ENCODE results near the gene CYSRT1. TPM values are rescaled to one million over a fixed set of nuclear protein-coding genes. Genes with fewer than 3 reads are reported as not detected.

The CYSRT1 gene
- total RNA-seq, 2 experiments from 2014 or later, result 0.32 to 0.49 TPM

DNA sequence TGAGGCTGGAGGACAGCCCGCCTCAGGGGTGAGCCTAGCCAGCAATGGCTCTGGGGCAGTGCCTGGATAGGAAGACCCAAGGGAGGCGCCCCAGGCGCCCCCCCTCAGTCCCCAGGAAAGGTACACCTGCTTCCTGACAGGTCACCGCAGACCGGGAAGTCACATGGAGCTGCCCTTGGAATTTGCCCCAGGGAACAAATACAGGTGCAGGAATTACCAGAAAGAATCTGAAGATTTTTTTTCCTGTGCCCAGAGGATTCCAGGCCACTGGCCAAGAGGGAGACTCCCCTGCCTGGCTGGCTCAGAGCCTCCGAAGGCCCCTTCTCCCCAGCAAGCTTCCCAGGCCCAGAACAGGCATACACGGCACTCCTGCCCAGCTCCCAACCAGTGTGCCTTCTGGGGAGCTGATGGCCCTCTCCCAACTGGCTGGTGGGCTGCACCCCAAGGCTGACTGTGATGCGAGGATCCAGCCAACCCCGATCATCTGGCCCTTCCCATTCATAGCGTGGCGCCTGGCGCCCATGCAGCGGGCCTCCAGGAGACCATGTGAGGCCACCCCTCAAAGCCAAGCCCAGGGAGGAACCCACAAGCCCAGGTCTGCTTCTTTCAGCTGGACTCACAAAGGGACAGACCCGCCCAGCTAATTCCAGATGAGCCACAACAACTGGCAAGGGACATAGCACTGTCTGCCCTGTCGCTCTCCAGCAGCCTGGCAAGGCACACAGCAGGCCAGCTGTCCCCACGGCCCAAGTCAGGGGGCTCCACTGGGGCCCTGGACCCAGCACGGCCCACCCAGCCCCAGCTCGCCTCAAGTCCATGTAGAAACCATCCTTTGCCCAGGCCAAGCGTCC lies 26.7 kb upstream of the CYSRT1 start:
- Mint-ChIP-seq H3K27ac (no peak overlapping the region), H3K4me3 (no peak overlapping the region), H3K36me3 (no peaks in the 10 kb centered on the region), H3K4me1 (peaks cover 20% of the 10 kb centered on the region), H3K27me3 (no peaks in the 10 kb centered on the region), H3K9me3 (no peaks in the 10 kb centered on the region)
- DNase-seq, result no peak

DNA sequence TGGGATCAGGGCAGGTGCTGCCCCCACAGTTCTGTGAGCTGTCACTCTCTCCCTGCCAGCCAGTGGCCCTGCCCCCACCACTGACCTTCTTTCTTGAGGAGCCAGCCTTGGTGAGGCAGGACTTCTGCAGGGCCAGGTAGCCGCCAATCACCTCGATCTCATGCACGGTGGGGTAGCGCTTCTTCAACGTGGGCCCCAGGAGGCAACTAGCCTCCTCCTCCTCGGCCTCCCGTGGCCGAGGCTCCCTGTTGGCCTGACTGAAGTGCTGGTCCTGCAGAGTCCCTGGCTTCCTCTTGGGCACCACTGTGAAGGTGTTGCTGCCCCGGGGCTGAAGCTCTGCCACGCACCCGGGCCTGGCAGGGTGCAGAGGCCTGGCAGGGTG lies 26.1 kb upstream of the CYSRT1 start:
- H3K4me3 Mint-ChIP-seq, result no peak overlapping the region
- no peaks in the 10 kb centered on the region for H3K36me3 Mint-ChIP-seq
- no peak overlapping the region for H3K27ac Mint-ChIP-seq
- no peak for DNase-seq
- H3K9me3 Mint-ChIP-seq, result no peaks in the 10 kb centered on the region
- H3K27me3 Mint-ChIP-seq, result no peaks in the 10 kb centered on the region
- peaks cover 22% of the 10 kb centered on the region for H3K4me1 Mint-ChIP-seq

DNA sequence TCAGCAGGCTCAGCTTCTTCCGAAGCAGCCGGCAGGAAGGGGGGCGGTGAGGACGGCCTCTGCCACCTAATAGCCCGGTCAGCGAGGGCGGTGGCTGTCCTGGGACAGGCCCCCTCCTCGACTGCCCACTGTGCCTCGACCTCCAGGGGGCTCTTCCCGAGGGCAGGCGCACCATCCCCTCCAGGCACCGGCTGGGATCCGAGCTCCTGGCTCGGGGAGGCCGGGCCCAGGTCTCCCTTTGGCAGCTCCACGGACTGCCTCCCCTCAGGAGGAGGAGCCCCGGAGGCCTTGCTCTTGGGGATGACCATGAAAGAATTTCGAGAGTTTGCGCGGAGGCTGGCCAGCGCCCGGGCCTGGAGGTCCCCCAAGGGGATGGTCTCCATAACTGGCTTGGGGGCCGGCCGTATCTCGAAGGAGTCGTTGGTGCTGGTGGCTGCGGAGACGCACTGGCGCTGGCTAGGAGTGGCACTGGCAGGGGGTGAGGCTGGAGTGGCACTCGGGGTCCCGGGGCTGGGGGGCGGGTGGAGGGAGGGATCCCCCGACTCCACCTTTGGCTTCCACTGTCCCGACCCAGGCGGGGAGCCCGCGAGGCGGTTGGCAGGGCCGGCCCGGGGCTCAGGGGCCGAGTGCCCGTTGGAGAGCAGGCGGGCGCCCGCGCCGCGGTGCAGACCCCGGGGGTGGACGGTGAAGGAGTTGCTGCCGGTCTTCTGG lies 25.4 kb upstream of the CYSRT1 start:
- H3K36me3 Mint-ChIP-seq, result no peaks in the 10 kb centered on the region
- peak overlapping the region; percentile 25 for H3K27ac Mint-ChIP-seq
- DNase-seq, result no peak
- H3K4me3 Mint-ChIP-seq, result peak overlapping the region; percentile 75
- H3K27me3 Mint-ChIP-seq, result no peaks in the 10 kb centered on the region
- H3K9me3 Mint-ChIP-seq, result no peaks in the 10 kb centered on the region
- peaks cover 29% of the 10 kb centered on the region for H3K4me1 Mint-ChIP-seq

DNA sequence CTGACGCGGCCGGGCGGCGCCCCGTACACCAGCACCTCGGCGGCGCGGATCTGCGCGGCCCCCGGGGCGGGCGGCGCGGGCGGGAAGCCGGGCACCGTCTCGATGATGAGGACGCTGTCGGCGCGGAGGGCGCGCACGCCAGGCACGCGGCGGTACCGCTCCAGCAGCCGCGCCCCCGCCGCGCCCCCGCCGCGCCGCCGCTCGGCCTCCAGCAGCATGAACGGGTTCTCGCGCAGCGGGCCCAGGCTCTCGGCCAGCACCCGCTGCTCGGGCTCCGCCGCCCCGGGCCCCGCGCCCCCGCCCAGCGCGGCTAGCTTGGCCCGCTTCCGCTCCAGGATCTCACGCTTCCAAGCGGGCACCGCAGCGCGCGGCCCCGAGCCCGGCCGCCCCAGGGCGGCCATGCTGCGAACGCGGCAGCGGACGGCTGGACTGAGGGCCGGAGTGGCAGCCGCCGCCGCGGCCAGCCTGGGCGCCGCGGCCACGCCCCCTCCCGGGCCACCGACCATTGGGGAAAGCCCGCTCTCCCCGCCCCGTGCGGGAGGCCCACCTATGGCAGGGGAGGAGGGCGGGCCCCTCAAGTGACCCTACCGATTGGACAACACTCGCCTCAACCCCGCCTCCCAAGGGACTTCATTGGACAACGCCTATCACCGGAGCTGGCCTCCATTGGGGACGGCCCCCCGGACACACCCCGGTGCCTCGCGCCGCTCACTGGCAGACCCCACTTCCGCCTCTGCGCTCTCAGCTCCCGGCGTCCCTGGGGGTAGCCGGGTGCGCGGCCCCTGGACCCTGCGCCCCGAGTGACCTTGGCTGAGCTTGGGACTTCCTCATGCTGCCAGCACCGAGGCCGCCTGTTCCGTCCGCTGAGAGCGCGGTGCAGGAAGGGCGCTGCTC lies 24.4 kb upstream of the CYSRT1 start, which contains the start of gene TPRN:
Gene TPRN (minus strand): TSS at position 431 of the 894 bp plus-strand sequence. CDS start 30 bp downstream, at position 401.
- DNase-seq, result peak; percentile 99
- peak within 1 kb of the TSS; percentile 76 for H3K27ac Mint-ChIP-seq
- peak within 1 kb of the TSS; percentile 78 for H3K4me3 Mint-ChIP-seq
- H3K4me1 Mint-ChIP-seq, result peaks cover 32% of the 10 kb centered on the region
- no peaks in the 10 kb centered on the region for H3K27me3 Mint-ChIP-seq
- H3K36me3 Mint-ChIP-seq, result no peaks in the 10 kb centered on the region
- H3K9me3 Mint-ChIP-seq, result no peaks in the 10 kb centered on the region

DNA sequence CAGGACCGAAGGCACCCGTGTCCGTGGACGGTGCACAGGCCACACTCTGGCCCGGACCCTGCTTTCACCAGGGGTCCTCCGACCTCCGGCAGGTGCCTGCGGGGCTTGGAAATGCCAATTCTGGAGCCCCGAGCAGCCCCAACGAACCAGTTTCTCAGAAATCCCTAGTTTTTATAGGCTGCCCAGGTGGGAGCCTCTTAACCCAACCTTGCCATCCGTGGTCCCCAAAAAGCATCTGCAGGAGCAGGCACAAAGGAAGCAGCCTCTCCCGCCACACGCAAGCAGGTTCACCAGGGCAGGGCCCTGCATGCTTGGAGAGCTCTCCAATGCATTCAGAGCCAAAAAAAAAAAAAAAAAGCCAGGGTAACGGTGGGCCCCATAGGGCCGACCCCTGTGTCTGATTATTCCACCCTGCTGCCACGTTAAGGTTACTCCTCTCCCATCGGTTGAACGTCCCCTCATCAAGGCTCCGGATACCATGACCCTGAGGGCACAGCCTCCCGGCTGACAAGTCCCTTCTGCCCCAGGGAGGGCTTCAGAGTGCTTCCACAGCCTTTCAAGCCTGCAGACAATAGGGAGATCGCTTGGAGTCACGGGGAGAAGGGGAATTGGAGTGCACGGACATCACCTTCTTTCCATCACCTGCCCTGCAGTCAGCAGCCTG lies 23.6 kb upstream of the CYSRT1 start:
- Mint-ChIP-seq H3K9me3 (no peaks in the 10 kb centered on the region), H3K27me3 (no peaks in the 10 kb centered on the region), H3K4me1 (peaks cover 34% of the 10 kb centered on the region), H3K27ac (peak overlapping the region; percentile 76), H3K4me3 (peak overlapping the region; percentile 78), H3K36me3 (peaks cover 5% of the 10 kb centered on the region)
- no peak for DNase-seq

DNA sequence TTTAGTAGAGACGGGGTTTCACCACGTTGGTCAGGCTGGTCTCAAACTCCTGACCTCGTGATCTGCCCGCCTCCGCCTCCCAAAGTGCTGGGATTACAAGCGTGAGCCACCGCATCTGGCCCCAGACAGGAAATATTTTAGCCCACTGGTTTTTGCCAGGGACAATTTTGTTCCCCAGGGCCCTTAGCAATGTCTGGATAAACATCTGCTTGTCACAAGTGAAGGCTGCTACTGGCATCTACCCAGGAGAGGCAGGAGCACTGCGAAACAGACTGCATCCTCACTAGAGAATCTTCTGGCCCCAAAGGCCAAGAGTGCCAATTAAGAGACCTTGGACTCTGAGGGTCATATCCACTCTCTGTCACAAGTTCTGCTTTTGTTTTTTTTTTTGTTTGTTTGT lies 22.0 kb upstream of the CYSRT1 start:
- peaks cover 11% of the 10 kb centered on the region for H3K36me3 Mint-ChIP-seq
- H3K9me3 Mint-ChIP-seq, result no peaks in the 10 kb centered on the region
- no peak overlapping the region for H3K27ac Mint-ChIP-seq
- no peak overlapping the region for H3K4me3 Mint-ChIP-seq
- DNase-seq, result no peak
- H3K4me1 Mint-ChIP-seq, result peaks cover 43% of the 10 kb centered on the region
- H3K27me3 Mint-ChIP-seq, result no peaks in the 10 kb centered on the region

DNA sequence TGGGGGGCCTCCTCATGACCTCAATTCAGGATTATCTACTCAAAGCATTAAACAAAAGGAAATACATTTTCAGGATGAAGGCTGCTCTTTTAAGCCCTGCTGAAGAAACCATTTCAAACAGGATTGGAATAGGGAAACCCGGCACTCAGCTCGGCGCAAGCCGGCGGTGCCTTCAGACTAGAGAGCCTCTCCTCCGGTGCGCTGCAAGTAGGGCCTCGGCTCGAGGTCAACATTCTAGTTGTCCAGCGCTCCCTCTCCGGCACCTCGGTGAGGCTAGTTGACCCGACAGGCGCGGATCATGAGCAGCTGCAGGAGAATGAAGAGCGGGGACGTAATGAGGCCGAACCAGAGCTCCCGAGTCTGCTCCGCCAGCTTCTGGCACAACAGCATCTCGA lies 20.2 kb upstream of the CYSRT1 start:
- Mint-ChIP-seq H3K4me3 (peak overlapping the region; percentile 95), H3K9me3 (no peaks in the 10 kb centered on the region), H3K4me1 (peaks cover 45% of the 10 kb centered on the region)

DNA sequence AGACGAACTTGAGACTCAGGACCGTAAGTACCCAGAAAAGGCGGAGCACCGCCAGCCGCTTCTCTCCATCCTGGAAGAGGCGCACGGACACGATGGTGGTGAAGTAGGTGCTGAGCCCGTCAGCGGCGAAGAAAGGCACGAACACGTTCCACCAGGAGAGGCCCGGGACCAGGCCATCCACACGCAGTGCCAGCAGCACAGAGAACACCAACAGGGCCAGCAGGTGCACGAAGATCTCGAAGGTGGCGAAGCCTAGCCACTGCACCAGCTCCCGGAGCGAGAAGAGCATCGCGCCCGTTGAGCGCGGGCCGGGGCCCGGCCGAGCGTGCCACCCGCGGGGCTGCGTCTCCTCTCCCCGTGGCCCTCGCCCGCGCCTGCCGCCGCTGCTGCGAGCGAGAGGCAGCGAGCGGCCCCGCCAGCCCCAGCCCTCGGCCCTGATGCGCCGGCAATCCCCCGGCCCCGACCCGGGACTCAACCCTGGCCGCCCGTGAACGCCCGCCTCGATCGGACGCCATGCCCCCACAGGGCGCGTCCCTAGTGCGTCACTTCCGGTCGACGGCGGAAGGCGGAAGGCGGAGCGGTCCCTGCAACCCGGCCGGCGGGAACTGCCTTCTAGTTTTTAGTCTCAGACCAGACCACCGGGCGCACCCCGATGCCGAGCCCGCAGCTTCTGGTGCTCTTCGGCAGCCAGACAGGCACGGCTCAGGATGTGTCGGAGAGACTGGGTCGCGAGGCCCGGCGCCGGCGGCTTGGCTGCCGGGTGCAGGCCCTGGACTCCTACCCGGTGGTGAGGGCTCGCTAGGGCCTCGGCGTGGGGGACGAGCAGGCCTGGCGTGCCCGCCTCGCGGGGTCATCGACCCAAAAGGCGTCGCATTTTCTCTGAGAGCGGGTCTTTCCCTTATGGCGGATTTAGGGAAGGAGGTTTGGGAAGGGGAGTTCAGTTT lies 19.6 kb upstream of the CYSRT1 start, which contains the start of the genes NDOR1 and TMEM203:
Gene NDOR1 (plus strand): TSS at position 575 of the 944 bp plus-strand sequence. CDS start 78 bp downstream, at position 653.
Gene TMEM203 (minus strand): TSS at position 523 of the 944 bp plus-strand sequence. CDS start 234 bp downstream, at position 289.
- Mint-ChIP-seq H3K4me3 (peak within 1 kb of the TSS; percentile 95), H3K4me1 (peaks cover 45% of the 10 kb centered on the region), H3K27me3 (no peaks in the 10 kb centered on the region), H3K36me3 (peaks cover 22% of the 10 kb centered on the region), H3K27ac (peak within 1 kb of the TSS; percentile 93), H3K9me3 (no peaks in the 10 kb centered on the region)
- DNase-seq, result peak; percentile 96

More for the DNA sequence above, 20.2 kb upstream of the CYSRT1 start:
- no peaks in the 10 kb centered on the region for H3K27me3 Mint-ChIP-seq
- peak overlapping the region; percentile 93 for H3K27ac Mint-ChIP-seq
- peaks cover 18% of the 10 kb centered on the region for H3K36me3 Mint-ChIP-seq
- DNase-seq, result no peak

DNA sequence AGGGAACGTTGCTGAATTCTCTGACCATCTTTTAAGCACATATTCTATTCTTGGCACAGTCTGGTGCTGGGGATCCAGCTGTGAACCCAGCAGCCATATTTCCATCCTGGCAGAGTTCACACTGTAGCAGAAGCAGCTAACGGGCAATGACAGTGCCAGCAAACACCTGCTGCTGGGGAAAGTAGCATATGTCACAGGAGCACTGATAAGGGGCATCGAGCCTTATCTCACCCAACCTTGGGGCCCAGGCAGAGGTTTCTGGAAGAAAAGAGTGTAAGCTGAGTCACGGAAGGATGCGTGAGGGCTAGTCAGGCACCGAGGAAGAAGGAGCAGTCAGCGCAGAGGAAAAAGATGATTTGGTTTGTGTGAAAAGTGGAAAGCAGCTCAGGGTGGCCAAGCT lies 18.4 kb upstream of the CYSRT1 start:
- no peaks in the 10 kb centered on the region for H3K27me3 Mint-ChIP-seq
- peaks cover 27% of the 10 kb centered on the region for H3K36me3 Mint-ChIP-seq
- peak overlapping the region; percentile 88 for H3K27ac Mint-ChIP-seq
- peak overlapping the region; percentile 95 for H3K4me3 Mint-ChIP-seq
- H3K4me1 Mint-ChIP-seq, result peaks cover 42% of the 10 kb centered on the region
- H3K9me3 Mint-ChIP-seq, result no peaks in the 10 kb centered on the region
- no peak for DNase-seq

DNA sequence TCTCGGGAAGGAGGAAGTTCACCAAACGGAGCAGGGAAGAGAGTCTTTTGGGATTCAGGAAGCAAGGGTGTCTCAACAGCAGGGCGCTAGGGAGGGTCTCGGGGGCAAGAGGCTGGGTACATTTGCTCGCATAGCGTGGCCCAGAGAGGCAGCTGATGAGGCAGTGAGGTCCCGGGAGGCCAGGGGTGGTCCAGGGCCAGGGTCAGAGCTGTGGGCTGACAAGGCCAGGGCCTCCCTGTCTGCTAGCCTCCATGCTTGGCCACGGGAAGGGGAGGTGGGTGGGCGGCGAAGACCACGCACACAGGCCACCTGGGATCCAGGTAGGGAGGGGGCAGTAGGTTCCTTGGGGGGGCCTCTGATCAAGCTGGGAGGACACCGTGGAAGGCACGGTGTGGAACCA lies 13.4 kb upstream of the CYSRT1 start:
- H3K9me3 Mint-ChIP-seq, result no peaks in the 10 kb centered on the region
- no peak overlapping the region for H3K27ac Mint-ChIP-seq
- DNase-seq, result no peak
- H3K36me3 Mint-ChIP-seq, result peaks cover 24% of the 10 kb centered on the region
- H3K4me3 Mint-ChIP-seq, result no peak overlapping the region
- no peaks in the 10 kb centered on the region for H3K27me3 Mint-ChIP-seq
- peaks cover 14% of the 10 kb centered on the region for H3K4me1 Mint-ChIP-seq

DNA sequence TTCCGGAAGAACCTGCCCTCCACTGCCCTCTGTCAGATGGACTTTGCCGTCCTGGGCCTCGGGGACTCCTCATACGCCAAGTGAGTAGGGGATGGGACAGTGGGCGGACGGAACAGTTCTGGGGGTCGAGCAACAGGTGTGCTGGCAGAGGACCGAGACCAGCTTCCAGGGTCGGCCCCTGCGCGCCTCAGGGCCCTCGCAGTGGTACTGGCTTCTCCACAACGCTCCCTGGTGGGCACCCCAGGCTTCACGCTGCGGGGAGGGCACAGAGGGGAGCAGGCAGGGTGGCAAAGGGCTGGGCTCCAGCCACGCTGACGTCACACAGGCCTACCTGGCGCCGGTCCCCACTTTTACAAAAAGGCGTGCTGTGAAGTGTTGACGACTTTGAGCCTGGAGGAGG lies 12.5 kb upstream of the CYSRT1 start:
- DNase-seq, result no peak
- no peak overlapping the region for H3K27ac Mint-ChIP-seq
- no peak overlapping the region for H3K4me3 Mint-ChIP-seq
- no peaks in the 10 kb centered on the region for H3K9me3 Mint-ChIP-seq
- H3K4me1 Mint-ChIP-seq, result peaks cover 6% of the 10 kb centered on the region
- H3K36me3 Mint-ChIP-seq, result peaks cover 20% of the 10 kb centered on the region
- no peaks in the 10 kb centered on the region for H3K27me3 Mint-ChIP-seq

DNA sequence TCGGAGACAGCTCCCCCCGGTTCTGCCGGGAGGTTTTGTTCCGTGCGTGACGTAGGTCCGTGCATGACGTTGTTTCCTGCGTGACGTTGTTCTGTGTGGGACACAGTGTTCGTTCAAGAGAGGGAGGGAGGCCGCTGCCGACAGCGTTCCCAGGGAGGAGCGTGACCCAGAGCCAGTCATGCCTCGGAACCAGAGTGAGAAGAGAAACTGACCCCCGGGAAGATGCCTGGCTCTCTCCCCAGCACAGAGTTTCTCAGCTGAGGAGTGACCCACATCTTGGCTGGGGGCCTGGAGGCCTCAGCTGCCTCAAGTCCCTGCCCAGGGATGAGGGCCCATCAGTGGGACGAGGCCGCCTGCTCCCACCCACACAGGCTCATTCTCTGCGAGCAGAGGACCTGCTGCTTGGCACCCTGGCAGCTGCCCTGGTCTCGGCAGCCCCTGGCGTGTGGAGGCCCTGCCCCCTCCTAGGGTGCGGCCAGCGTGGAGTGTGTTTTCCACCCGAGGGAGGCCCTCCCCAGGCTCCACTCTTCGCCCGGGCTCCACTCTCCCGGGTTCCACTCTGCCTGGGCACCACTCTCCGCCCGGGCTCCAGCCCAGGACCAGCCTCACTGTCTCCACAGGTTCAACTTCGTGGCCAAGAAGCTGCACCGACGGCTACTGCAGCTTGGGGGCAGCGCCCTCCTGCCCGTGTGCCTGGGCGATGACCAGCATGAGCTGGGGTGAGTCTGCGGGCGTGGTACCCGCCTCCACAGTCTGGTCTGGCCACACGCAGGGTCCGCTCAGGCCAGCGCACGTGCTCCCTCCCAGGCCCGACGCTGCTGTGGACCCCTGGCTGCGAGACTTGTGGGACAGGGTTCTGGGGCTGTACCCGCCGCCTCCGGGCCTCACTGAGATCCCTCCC lies 11.6 kb upstream of the CYSRT1 start:
- Mint-ChIP-seq H3K9me3 (no peaks in the 10 kb centered on the region), H3K27me3 (no peaks in the 10 kb centered on the region)

More for the DNA sequence above, 11.6 kb upstream of the CYSRT1 start:
- H3K4me3 Mint-ChIP-seq, result no peak overlapping the region
- H3K36me3 Mint-ChIP-seq, result peaks cover 18% of the 10 kb centered on the region
- H3K27ac Mint-ChIP-seq, result no peak overlapping the region
- DNase-seq, result no peak
- peaks cover 5% of the 10 kb centered on the region for H3K4me1 Mint-ChIP-seq
